ENCODE data around the gene PHLDA2.

The PHLDA2 gene

GRCh38 chr11:2901196-2901796, 27.9 kb downstream of the PHLDA2 start:
- H3K36me3 ChIP-seq (ENCODE audit: control insufficient read depth, insufficient read depth, low read length, severe bottlenecking), result no peaks in the 10 kb centered on the region
- DNase-seq (ENCODE audit: low read depth), result no peak

GRCh38 chr11:2899080-2899783, 30.0 kb downstream of the PHLDA2 start:
- Histone ChIP-seq H3K4me3 (ENCODE audit: low read length) (no peak overlapping the region), H3K9ac (ENCODE audit: low read length) (no peak overlapping the region), H3K36me3 (ENCODE audit: control insufficient read depth, insufficient read depth, low read length, severe bottlenecking) (no peaks in the 10 kb centered on the region), H3K27me3 (replicated peaks; ENCODE audit: control insufficient read depth, insufficient read depth, low read length) (no peaks in the 10 kb centered on the region), H3K9me3 (ENCODE audit: control insufficient read depth, low read length) (no peaks in the 10 kb centered on the region), H3K4me1 (ENCODE audit: control insufficient read depth, insufficient read depth, low read length) (peaks cover 20% of the 10 kb centered on the region)
- DNase-seq (ENCODE audit: low read depth), result no peak

More at GRCh38 chr11:2901196-2901796, 27.9 kb downstream of the PHLDA2 start:
- H3K9ac ChIP-seq (ENCODE audit: low read length), result peak overlapping the region; percentile 74
- H3K4me3 ChIP-seq (ENCODE audit: low read length), result peak overlapping the region; percentile 90
- no peaks in the 10 kb centered on the region for H3K27me3 ChIP-seq (replicated peaks; ENCODE audit: control insufficient read depth, insufficient read depth, low read length)
- H3K4me1 ChIP-seq (ENCODE audit: control insufficient read depth, insufficient read depth, low read length), result peaks cover 20% of the 10 kb centered on the region
- no peaks in the 10 kb centered on the region for H3K9me3 ChIP-seq (ENCODE audit: control insufficient read depth, low read length)

- Histone ChIP-seq H3K27me3 (replicated peaks; ENCODE audit: control insufficient read depth, insufficient read depth, low read length) (no peaks in the 10 kb centered on the region), H3K9ac (ENCODE audit: low read length) (no peak overlapping the region), H3K9me3 (ENCODE audit: control insufficient read depth, low read length) (no peaks in the 10 kb centered on the region), H3K4me3 (ENCODE audit: low read length) (no peak overlapping the region), H3K4me1 (ENCODE audit: control insufficient read depth, insufficient read depth, low read length) (peaks cover 20% of the 10 kb centered on the region), H3K36me3 (ENCODE audit: control insufficient read depth, insufficient read depth, low read length, severe bottlenecking) (no peaks in the 10 kb centered on the region)
- DNase-seq (ENCODE audit: low read depth), result peak; percentile 78
Measured at GRCh38 chr11:2898366-2899079, 30.7 kb downstream of the PHLDA2 start.

GRCh38 chr11:2897048-2897447, 32.2 kb downstream of the PHLDA2 start:
- Histone ChIP-seq H3K4me1 (ENCODE audit: control insufficient read depth, insufficient read depth, low read length) (peaks cover 15% of the 10 kb centered on the region), H3K4me3 (ENCODE audit: low read length) (no peak overlapping the region), H3K36me3 (ENCODE audit: control insufficient read depth, insufficient read depth, low read length, severe bottlenecking) (no peaks in the 10 kb centered on the region)

DNA sequence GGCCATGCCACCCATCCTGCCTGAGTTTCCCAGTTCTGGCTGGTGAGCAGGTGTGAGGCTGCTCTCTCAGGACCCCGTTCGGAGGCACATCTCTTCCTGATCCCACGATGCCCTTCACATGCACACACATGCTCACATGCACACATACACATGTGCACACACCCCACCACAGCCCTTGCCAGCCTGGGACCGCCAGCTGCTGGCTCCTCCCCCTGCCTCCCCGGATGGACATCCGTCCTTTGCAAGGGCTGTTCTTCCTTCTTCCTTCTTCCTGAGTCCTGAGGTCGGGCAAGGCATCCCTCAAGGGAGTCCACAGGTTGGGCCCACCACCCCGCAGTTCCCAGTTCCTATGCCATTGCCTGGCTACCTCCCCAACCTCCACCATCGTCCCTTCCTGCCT, 33.2 kb downstream of the PHLDA2 start:
- Histone ChIP-seq H3K4me3 (ENCODE audit: low read length) (no peak overlapping the region), H3K27me3 (replicated peaks; ENCODE audit: control insufficient read depth, insufficient read depth, low read length) (no peaks in the 10 kb centered on the region), H3K9me3 (ENCODE audit: control insufficient read depth, low read length) (no peaks in the 10 kb centered on the region), H3K36me3 (ENCODE audit: control insufficient read depth, insufficient read depth, low read length, severe bottlenecking) (no peaks in the 10 kb centered on the region), H3K9ac (ENCODE audit: low read length) (no peak overlapping the region), H3K4me1 (ENCODE audit: control insufficient read depth, insufficient read depth, low read length) (peaks cover 15% of the 10 kb centered on the region)
- no peak for DNase-seq (ENCODE audit: low read depth)

More at GRCh38 chr11:2897048-2897447, 32.2 kb downstream of the PHLDA2 start:
- H3K9me3 ChIP-seq (ENCODE audit: control insufficient read depth, low read length), result no peaks in the 10 kb centered on the region
- H3K9ac ChIP-seq (ENCODE audit: low read length), result no peak overlapping the region
- DNase-seq (ENCODE audit: low read depth), result no peak
- no peaks in the 10 kb centered on the region for H3K27me3 ChIP-seq (replicated peaks; ENCODE audit: control insufficient read depth, insufficient read depth, low read length)

GRCh38 chr11:2893935-2894334, 35.3 kb downstream of the PHLDA2 start:
- no peak overlapping the region for H3K9ac ChIP-seq (ENCODE audit: low read length)
- H3K9me3 ChIP-seq (ENCODE audit: control insufficient read depth, low read length), result no peaks in the 10 kb centered on the region
- H3K27me3 ChIP-seq (replicated peaks; ENCODE audit: control insufficient read depth, insufficient read depth, low read length), result no peaks in the 10 kb centered on the region
- no peaks in the 10 kb centered on the region for H3K36me3 ChIP-seq (ENCODE audit: control insufficient read depth, insufficient read depth, low read length, severe bottlenecking)
- H3K4me1 ChIP-seq (ENCODE audit: control insufficient read depth, insufficient read depth, low read length), result peaks cover 15% of the 10 kb centered on the region
- H3K4me3 ChIP-seq (ENCODE audit: low read length), result no peak overlapping the region
- no peak for DNase-seq (ENCODE audit: low read depth)

DNA sequence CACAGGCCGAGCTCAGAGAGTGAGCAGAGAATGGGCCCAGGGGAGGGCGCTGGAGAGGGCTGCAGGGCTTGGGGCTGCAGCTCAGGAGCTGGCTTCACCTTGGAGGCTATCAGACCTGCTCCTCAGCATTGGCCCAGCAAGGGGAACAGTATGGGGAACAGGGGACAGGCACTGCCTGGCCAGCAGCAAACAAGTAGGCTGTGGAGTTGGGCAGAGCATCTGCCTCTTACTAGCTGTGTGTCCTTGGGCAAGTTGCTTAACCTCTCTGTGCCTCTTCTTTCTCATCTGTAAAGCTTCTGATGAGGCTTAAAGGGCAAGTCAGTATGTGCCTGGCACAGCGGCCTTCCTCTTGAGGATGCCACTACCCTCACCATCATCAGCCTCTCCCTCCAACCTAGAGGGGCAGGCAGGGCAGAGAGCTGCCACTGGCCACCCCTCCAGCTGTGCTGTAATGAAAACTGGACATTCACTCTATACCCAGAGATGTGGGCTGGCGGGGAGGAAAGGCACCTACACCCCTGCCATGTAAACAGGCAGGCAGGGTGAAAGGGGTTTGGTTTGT, 36.2 kb downstream of the PHLDA2 start:
- no peaks in the 10 kb centered on the region for H3K27me3 ChIP-seq (replicated peaks; ENCODE audit: control insufficient read depth, insufficient read depth, low read length)
- H3K36me3 ChIP-seq (ENCODE audit: control insufficient read depth, insufficient read depth, low read length, severe bottlenecking), result no peaks in the 10 kb centered on the region
- H3K4me1 ChIP-seq (ENCODE audit: control insufficient read depth, insufficient read depth, low read length), result peaks cover 11% of the 10 kb centered on the region
- H3K9ac ChIP-seq (ENCODE audit: low read length), result peak overlapping the region; percentile 62
- peak overlapping the region; percentile 55 for H3K4me3 ChIP-seq (ENCODE audit: low read length)
- no peaks in the 10 kb centered on the region for H3K9me3 ChIP-seq (ENCODE audit: control insufficient read depth, low read length)
- no peak for DNase-seq (ENCODE audit: low read depth)

DNA sequence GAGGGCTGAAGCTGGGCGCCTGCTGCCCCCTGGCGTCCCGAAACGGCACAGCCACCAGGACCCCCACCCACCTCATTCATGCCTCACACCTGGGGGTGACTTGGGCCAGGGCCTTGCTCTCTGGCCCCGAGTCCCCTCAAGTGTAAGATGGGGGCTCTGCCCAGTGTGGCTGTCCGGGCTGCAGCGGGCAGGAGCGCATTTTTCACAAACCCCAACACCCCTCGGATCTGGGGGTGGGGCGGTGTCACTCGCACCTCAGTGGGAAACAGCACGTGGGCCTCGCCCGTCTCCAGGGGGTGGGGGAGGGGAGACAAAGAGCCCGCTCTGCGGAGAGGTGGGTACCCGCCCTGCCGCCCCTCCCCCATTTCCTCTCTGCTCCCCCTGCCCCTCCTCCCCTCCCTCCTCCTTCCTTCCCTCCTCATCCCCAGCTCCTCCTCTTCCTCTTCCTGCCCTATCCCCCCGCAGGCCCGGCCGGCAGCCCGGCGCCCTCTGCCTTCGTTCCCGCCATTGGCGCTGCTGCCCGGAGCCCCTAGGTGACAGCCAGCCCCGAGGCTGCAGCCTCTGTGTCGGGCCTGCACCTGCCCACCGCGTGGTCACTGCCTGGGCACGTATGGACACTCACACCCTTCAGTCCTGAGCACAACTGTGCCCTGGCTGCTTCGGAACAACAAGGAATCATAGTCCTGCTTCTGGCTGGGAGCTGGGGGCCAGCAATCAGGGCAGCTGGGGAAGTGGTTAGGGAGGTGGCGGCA, 36.8 kb downstream of the PHLDA2 start:
- Histone ChIP-seq H3K9ac (ENCODE audit: low read length) (peak overlapping the region; percentile 62), H3K4me3 (ENCODE audit: low read length) (peak overlapping the region; percentile 55), H3K36me3 (ENCODE audit: control insufficient read depth, insufficient read depth, low read length, severe bottlenecking) (no peaks in the 10 kb centered on the region), H3K4me1 (ENCODE audit: control insufficient read depth, insufficient read depth, low read length) (peaks cover 15% of the 10 kb centered on the region), H3K27me3 (replicated peaks; ENCODE audit: control insufficient read depth, insufficient read depth, low read length) (no peaks in the 10 kb centered on the region), H3K9me3 (ENCODE audit: control insufficient read depth, low read length) (no peaks in the 10 kb centered on the region)
- peak; percentile 67 for DNase-seq (ENCODE audit: low read depth)

- peak overlapping the region; percentile 43 for H3K4me3 ChIP-seq (ENCODE audit: low read length)
- H3K9me3 ChIP-seq (ENCODE audit: control insufficient read depth, low read length), result no peaks in the 10 kb centered on the region
- peaks cover 16% of the 10 kb centered on the region for H3K4me1 ChIP-seq (ENCODE audit: control insufficient read depth, insufficient read depth, low read length)
- H3K36me3 ChIP-seq (ENCODE audit: control insufficient read depth, insufficient read depth, low read length, severe bottlenecking), result no peaks in the 10 kb centered on the region
- peak overlapping the region; percentile 37 for H3K9ac ChIP-seq (ENCODE audit: low read length)
- no peaks in the 10 kb centered on the region for H3K27me3 ChIP-seq (replicated peaks; ENCODE audit: control insufficient read depth, insufficient read depth, low read length)
- no peak for DNase-seq (ENCODE audit: low read depth)
Measured at GRCh38 chr11:2891326-2892214, 37.6 kb downstream of the PHLDA2 start.

All from adipocyte (in vitro differentiated cells).